ENCODE data around the gene LSM4. TPM values are rescaled to one million over a fixed set of nuclear protein-coding genes. Genes with fewer than 3 reads are reported as not detected.

LSM4 gene
- total and polyA plus RNA-seq, 3 donors from 2014 or later = 196 to 241 (median 212) TPM

DNA sequence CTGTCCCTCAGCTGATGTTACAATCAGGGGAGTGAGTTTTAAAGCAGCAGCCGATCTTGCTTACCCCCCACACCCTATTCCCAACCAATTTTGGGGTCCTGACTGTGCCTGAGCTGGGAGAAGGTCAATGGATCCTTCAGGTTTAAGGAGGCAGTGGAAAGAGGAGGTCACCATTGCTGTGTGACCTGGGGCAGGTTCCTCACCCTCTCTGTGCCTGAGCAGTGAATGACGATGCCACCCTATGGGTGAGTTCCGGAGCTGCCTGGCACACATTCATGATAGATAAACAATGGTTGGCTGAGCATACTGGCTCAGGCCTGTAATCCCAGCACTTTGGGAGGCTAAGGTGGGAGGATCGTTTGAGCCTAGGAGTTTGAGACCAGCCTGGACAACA lies 21.2 kb downstream of the LSM4 start:
- no peak for TF ChIP-seq POLR2A (IDR thresholded peaks at IDR 0.05)
- TF ChIP-seq, protein P1, sequence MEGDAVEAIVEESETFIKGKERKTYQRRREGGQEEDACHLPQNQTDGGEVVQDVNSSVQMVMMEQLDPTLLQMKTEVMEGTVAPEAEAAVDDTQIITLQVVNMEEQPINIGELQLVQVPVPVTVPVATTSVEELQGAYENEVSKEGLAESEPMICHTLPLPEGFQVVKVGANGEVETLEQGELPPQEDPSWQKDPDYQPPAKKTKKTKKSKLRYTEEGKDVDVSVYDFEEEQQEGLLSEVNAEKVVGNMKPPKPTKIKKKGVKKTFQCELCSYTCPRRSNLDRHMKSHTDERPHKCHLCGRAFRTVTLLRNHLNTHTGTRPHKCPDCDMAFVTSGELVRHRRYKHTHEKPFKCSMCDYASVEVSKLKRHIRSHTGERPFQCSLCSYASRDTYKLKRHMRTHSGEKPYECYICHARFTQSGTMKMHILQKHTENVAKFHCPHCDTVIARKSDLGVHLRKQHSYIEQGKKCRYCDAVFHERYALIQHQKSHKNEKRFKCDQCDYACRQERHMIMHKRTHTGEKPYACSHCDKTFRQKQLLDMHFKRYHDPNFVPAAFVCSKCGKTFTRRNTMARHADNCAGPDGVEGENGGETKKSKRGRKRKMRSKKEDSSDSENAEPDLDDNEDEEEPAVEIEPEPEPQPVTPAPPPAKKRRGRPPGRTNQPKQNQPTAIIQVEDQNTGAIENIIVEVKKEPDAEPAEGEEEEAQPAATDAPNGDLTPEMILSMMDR (IDR thresholded peaks at IDR 0.05) = no peak
- DNase-seq = no peak
- no peaks in the 10 kb centered on the region for H3K36me3 ChIP-seq (ENCODE audit: low read depth, missing control alignments)
- H3K27ac ChIP-seq = no peak overlapping the region
- H3K27me3 ChIP-seq = no peaks in the 10 kb centered on the region
- peaks cover 34% of the 10 kb centered on the region for H3K4me1 ChIP-seq
- intact Hi-C loops (cut with DNase I; ENCODE audit: low total_unique reads) = no loop called here
- no peak overlapping the region for H3K4me3 ChIP-seq
- H3K9me3 ChIP-seq = no peaks in the 10 kb centered on the region
- WGBS, 2 donors = 73 to 97% methylated on average over 3 to 4 of the region's 4 CpGs

DNA sequence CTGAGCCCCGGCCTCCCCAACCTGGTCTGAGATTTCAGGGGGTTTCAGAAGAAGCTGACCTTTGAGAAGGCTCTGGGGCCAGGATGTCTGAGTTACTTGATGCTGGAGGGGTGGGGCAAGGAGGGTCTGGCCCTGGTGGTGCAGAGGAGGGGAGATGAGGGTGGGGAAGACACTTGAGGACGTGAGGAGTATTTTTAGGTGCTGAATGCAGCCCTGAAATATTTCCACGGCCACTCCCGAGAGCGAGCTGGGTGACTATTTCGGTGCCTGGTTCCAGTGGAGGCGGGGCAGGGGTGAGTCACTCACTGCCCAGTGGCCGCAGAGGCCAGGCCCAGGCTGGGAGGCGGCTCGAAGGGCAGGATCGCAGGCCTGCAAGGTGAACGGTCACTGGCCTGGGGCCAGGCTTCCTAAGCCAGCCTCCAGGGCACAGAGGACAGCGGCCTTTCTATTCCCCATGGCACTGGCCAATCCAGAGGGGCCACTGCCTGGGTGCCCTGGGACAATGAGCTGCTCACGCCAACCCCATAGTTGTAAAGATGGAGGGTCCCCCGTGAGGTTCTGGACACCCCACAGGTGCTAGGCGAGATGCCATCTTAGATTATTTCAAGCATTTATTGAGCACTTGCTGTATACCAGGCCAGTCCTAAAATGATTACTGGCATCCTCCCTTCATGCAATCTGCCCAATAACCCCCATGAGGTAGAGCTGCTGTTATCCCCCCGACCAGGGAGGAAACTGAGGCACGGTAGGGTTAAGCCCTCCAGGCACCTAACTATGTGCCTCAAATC lies 21.8 kb downstream of the LSM4 start:
- 42 to 61% methylated on average over 16 to 18 of the region's 18 CpGs for WGBS, 2 donors
- Histone ChIP-seq H3K4me1 (peaks cover 29% of the 10 kb centered on the region), H3K27ac (no peak overlapping the region), H3K4me3 (no peak overlapping the region), H3K27me3 (no peaks in the 10 kb centered on the region), H3K36me3 (ENCODE audit: low read depth, missing control alignments) (no peaks in the 10 kb centered on the region), H3K9me3 (no peaks in the 10 kb centered on the region)
- intact Hi-C loops (cut with DNase I; ENCODE audit: low total_unique reads) = no loop called here
- no peak for DNase-seq
- TF ChIP-seq POLR2A (IDR thresholded peaks at IDR 0.05) = no peak
- TF ChIP-seq, protein P1 (IDR thresholded peaks at IDR 0.05) = no peak

DNA sequence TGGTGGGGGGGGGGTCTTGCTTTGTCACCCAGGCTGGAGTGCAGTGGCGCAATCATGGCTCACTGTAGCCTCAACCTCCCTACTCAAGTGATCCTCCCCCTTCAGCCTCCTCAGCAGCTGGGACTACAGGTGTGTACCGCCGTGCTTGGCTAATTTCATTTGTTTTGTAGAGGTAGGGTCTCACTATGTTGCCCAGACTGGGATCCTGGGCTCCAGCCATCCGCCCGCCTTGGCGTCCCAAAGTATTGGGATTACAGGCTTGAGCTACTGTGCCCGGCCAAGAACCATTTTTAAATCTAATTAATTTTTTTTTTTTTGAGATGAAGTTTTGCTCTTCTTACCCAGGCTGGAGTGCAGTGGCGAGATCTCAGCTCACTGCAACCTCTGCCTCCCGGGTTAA lies 23.2 kb downstream of the LSM4 start:
- no peak for DNase-seq
- H3K36me3 ChIP-seq (ENCODE audit: low read depth, missing control alignments) = no peaks in the 10 kb centered on the region
- no peaks in the 10 kb centered on the region for H3K9me3 ChIP-seq
- H3K4me3 ChIP-seq = no peak overlapping the region
- intact Hi-C loops (cut with DNase I; ENCODE audit: low total_unique reads) = no loop called here
- no peak overlapping the region for H3K27ac ChIP-seq
- peaks cover 17% of the 10 kb centered on the region for H3K4me1 ChIP-seq
- 94 to 97% methylated on average over 9 of the region's 9 CpGs for WGBS, 2 donors
- TF ChIP-seq, protein P1 (IDR thresholded peaks at IDR 0.05) = no peak
- no peak for TF ChIP-seq POLR2A (IDR thresholded peaks at IDR 0.05)
- no peaks in the 10 kb centered on the region for H3K27me3 ChIP-seq

DNA sequence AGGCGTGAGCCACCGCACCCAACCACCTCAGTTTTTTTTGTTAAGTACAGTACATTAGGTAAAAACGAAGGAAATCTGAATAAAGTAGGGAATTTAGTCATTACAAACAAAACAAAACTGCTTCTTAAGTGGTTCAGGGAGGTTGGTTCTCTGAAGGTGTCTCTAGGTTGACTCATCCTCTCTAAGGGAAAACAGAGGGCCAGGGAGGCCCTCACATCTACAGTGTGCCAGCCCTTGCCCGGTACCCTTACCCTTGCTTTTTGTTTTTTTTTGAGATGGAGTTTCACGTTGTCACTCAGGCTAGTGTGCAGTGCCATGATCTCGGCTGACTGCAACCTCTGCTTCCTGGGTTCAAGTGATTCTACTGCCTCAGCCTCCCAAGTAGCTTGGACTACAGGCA lies 24.3 kb downstream of the LSM4 start:
- Histone ChIP-seq H3K27me3 (no peaks in the 10 kb centered on the region), H3K9me3 (no peaks in the 10 kb centered on the region), H3K36me3 (ENCODE audit: low read depth, missing control alignments) (no peaks in the 10 kb centered on the region), H3K4me3 (no peak overlapping the region), H3K4me1 (peaks cover 13% of the 10 kb centered on the region), H3K27ac (no peak overlapping the region)
- no peak for DNase-seq
- 84 to 86% methylated on average over 6 of the region's 6 CpGs for WGBS, 2 donors
- TF ChIP-seq, protein P1 (IDR thresholded peaks at IDR 0.05) = no peak
- TF ChIP-seq POLR2A (IDR thresholded peaks at IDR 0.05) = no peak
- intact Hi-C loops (cut with DNase I; ENCODE audit: low total_unique reads) = no loop called here

DNA sequence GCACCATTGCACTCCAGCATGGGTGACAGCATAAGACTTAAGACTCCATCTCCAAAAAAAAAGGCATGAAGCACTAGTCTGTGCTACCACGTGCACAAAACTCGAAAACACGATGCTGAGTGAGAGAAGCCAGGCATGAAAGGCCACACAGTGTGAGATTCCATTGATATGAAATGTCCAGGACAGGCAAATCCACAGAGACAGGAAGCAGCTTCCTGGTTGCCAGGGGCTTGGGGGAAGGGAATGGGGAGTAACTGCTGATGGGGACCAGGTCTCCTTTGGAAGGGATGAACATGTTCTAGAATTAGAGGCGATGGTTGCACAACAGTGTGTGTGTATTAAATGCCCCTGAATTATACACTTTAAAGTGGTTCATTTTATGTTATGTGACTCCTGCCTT lies 25.6 kb downstream of the LSM4 start:
- peaks cover 15% of the 10 kb centered on the region for H3K4me1 ChIP-seq
- H3K36me3 ChIP-seq (ENCODE audit: low read depth, missing control alignments) = no peaks in the 10 kb centered on the region
- WGBS, 2 donors = 54 to 66% methylated on average over 4 of the region's 4 CpGs
- no peaks in the 10 kb centered on the region for H3K9me3 ChIP-seq
- H3K4me3 ChIP-seq = no peak overlapping the region
- intact Hi-C loops (cut with DNase I; ENCODE audit: low total_unique reads) = no loop called here
- no peak overlapping the region for H3K27ac ChIP-seq
- TF ChIP-seq, protein P1 (IDR thresholded peaks at IDR 0.05) = no peak
- no peak for TF ChIP-seq POLR2A (IDR thresholded peaks at IDR 0.05)
- no peak for DNase-seq
- H3K27me3 ChIP-seq = no peaks in the 10 kb centered on the region
